ENCODE measurements around the gene REPIN1. TPM values are rescaled to one million over a fixed set of nuclear protein-coding genes. Genes with fewer than 3 reads are reported as not detected.

REPIN1 gene
- polyA plus RNA-seq, 3 donors: 76.5 to 84.8 (median 79.6) TPM

GRCh38 chr7:150359622-150360362 lies 8.8 kb upstream of the REPIN1 start:
- no peak for DNase-seq (ENCODE audit: low read depth in 3 of 3, low spot score in 2 of 3)

- no peak for DNase-seq (ENCODE audit: low read depth in 3 of 3, low spot score in 2 of 3)
These were observed 8.1 kb upstream of the REPIN1 start for GRCh38 chr7:150360363-150361058.

- no peak for DNase-seq (ENCODE audit: low read depth in 3 of 3, low spot score in 2 of 3)
These were observed 7.2 kb upstream of the REPIN1 start for GRCh38 chr7:150361402-150361801.

- no peak for DNase-seq (ENCODE audit: low read depth in 3 of 3, low spot score in 2 of 3)
These were observed 6.6 kb upstream of the REPIN1 start for GRCh38 chr7:150361807-150362621.

- DNase-seq (ENCODE audit: low read depth in 3 of 3, low spot score in 2 of 3): no peak
These were observed 5.3 kb upstream of the REPIN1 start for GRCh38 chr7:150363370-150363769.

GRCh38 chr7:150363872-150364271 lies 4.8 kb upstream of the REPIN1 start:
- DNase-seq (ENCODE audit: low read depth in 3 of 3, low spot score in 2 of 3): no peak

- no peak for DNase-seq (ENCODE audit: low read depth in 3 of 3, low spot score in 2 of 3)
These were observed 3.4 kb upstream of the REPIN1 start for GRCh38 chr7:150365194-150365593.

- no peak for DNase-seq (ENCODE audit: low read depth in 3 of 3, low spot score in 2 of 3)
These were observed 2.8 kb upstream of the REPIN1 start for GRCh38 chr7:150365673-150366398.

GRCh38 chr7:150367677-150368095 lies 936 bp upstream of the REPIN1 start:
- DNase-seq (ENCODE audit: low read depth in 3 of 3, low spot score in 2 of 3): no peak

- DNase-seq (ENCODE audit: low read depth in 3 of 3, low spot score in 2 of 3): no peak
These were observed 494 bp downstream of the REPIN1 start for GRCh38 chr7:150368884-150369747.

- no peak for DNase-seq (ENCODE audit: low read depth in 3 of 3, low spot score in 2 of 3)
These were observed 1.3 kb downstream of the REPIN1 start for GRCh38 chr7:150369748-150370501.

GRCh38 chr7:150370612-150371071 lies 2.0 kb downstream of the REPIN1 start:
- no peak for DNase-seq (ENCODE audit: low read depth in 3 of 3, low spot score in 2 of 3)

- DNase-seq (ENCODE audit: low read depth in 3 of 3, low spot score in 2 of 3): no peak
These were observed 2.7 kb downstream of the REPIN1 start for GRCh38 chr7:150371131-150371995.

GRCh38 chr7:150371996-150372270 lies 3.3 kb downstream of the REPIN1 start:
- DNase-seq (ENCODE audit: low read depth in 3 of 3, low spot score in 2 of 3): no peak

- DNase-seq (ENCODE audit: low read depth in 3 of 3, low spot score in 2 of 3): no peak
These were observed 3.8 kb downstream of the REPIN1 start for GRCh38 chr7:150372271-150373048.

- DNase-seq (ENCODE audit: low read depth in 3 of 3, low spot score in 2 of 3): no peak
These were observed 4.6 kb downstream of the REPIN1 start for GRCh38 chr7:150373049-150373801.

- DNase-seq (ENCODE audit: low read depth in 3 of 3, low spot score in 2 of 3): no peak
These were observed 5.4 kb downstream of the REPIN1 start for GRCh38 chr7:150374026-150374425.
